DMS79 treated with DMSO at 0.1 percent for 48 hours (cell line): Measurements from ENCODE around the gene MAN2B2.
A peak's percentile ranks its signal among the peaks of the same experiment; 100 is the strongest.
"Not testable (repeated sequence)": the region's sequence is repeated elsewhere in the genome, so short reads cannot be mapped to it uniquely, and the experiment has no call there.

ENCODE experiments used
- DNase-seq: peaks from one replicate; lab custom pipeline; 2025; lab: John Stamatoyannopoulos, UW

MAN2B2 gene

GRCh38 chr4:6617246-6617645 lies 42.3 kb downstream of the MAN2B2 start:
- DNase-seq = no peak

GRCh38 chr4:6618386-6619115 lies 43.6 kb downstream of the MAN2B2 start:
- DNase-seq = no peak

GRCh38 chr4:6619116-6619465 lies 44.1 kb downstream of the MAN2B2 start:
- no peak for DNase-seq

GRCh38 chr4:6619466-6620255 lies 44.7 kb downstream of the MAN2B2 start:
- no peak for DNase-seq

GRCh38 chr4:6620296-6620695 lies 45.3 kb downstream of the MAN2B2 start:
- no peak for DNase-seq

GRCh38 chr4:6620891-6621555 lies 46.0 kb downstream of the MAN2B2 start:
- no peak for DNase-seq

- no peak for DNase-seq
Measured at GRCh38 chr4:6621556-6621927, 46.6 kb downstream of the MAN2B2 start.

GRCh38 chr4:6622744-6623143 lies 47.8 kb downstream of the MAN2B2 start:
- DNase-seq = no peak

GRCh38 chr4:6625256-6625655 lies 50.3 kb downstream of the MAN2B2 start:
- DNase-seq = no peak

GRCh38 chr4:6626066-6626465 lies 51.1 kb downstream of the MAN2B2 start:
- DNase-seq = no peak

GRCh38 chr4:6627832-6628231 lies 52.8 kb downstream of the MAN2B2 start:
- DNase-seq = no peak

- DNase-seq = not testable (repeated sequence)
Measured at GRCh38 chr4:6628484-6628883, 53.5 kb downstream of the MAN2B2 start.

GRCh38 chr4:6632125-6632524 lies 57.1 kb downstream of the MAN2B2 start:
- no peak for DNase-seq

GRCh38 chr4:6633091-6633906 lies 58.3 kb downstream of the MAN2B2 start:
- DNase-seq = no peak

- DNase-seq = no peak
Measured at GRCh38 chr4:6634746-6635145, 59.8 kb downstream of the MAN2B2 start.

- no peak for DNase-seq
Measured at GRCh38 chr4:6639137-6639680, 64.2 kb downstream of the MAN2B2 start.

GRCh38 chr4:6640292-6641163 lies 65.5 kb downstream of the MAN2B2 start, which contains the start of gene MRFAP1:
Gene MRFAP1 (plus strand): TSS chr4:6640685. CDS start chr4:6640863, 178 bp downstream.
- peak; percentile 75 for DNase-seq

GRCh38 chr4:6641164-6641970 lies 66.4 kb downstream of the MAN2B2 start:
- DNase-seq = no peak

- DNase-seq = no peak
Measured at GRCh38 chr4:6641971-6642320, 67.0 kb downstream of the MAN2B2 start.
